Measurements from ENCODE around the gene FAM78A.
A peak's percentile ranks its signal among the peaks of the same experiment; 100 is the strongest.
"Not testable (repeated sequence)": the region's sequence is repeated elsewhere in the genome, so short reads cannot be mapped to it uniquely, and the experiment has no call there.

The FAM78A gene

DNA sequence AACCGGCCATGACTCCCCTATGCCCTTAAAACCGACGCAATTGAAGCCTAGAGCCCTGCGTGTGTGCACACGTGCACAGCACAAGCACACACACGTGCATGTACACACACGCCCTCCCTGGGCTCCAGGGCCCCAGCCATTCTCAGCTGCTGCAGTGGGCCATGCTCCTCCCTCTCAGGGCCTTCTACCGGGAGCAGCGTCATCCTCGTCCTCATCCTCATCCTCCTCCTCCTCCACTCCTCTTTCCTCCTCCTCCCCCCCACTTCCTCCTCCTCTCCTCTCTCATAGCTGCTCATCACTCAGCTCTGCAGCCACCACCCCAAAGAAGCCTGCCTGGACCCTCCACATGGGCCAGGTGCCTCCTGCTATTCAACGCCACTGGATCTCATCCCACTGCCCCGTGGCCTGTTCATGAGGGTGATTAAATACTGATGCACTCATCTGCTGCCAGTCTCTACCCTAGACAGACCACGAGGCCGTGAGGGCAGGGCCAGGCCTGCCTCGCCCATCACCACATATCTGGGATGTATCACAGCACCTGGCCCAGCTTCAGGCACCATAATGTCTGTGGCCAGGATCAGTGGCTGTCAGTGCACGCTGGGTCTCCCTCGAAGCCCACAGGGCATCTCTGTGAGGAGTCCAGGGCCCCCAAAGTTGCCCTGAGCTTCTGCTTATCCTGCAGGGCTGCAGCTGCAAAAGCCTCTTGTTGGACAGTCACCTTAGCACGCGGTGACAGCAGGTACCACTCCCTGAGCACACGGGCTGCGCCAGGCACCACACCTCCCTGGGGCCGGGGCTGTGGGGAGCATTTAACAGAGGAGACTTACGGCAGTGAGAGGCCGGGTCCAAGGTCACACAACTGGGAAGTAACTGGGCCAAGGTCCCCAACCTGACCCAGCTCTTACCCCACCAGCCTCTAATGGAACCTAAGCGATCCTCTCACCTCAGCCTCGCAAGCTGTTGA, 9.8 kb downstream of the FAM78A start:
- Mint-ChIP-seq H3K9me3 (no peaks in the 10 kb centered on the region), H3K4me3 (peak overlapping the region; percentile 98), H3K27ac (peak overlapping the region; percentile 97), H3K36me3 (peaks cover 84% of the 10 kb centered on the region), H3K4me1 (peaks cover 78% of the 10 kb centered on the region)
- DNase-seq (ENCODE audit: low spot score in 2 of 2), result no peak
- peak; percentile 41 for ATAC-seq

DNA sequence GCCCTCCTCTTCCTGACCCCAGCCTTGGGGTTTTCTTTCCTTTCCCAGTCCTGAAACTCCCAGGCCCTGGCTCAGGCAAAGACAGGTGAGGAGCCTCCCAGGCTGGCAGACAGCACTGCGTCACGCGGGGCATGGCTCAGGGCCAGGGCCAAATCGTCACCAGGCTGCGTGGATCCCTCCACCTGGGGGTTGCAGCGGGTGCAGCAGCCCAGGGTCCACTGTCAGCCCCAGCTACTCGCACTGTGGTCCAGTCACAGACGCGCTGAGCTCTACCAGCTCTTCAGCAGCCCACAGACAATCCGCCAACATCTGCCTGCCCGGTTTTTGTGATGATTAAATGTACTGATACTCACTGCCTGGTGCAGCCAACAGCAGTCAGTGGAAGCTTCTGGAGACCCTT, 12.1 kb downstream of the FAM78A start:
- Mint-ChIP-seq H3K9me3 (no peaks in the 10 kb centered on the region), H3K4me3 (peak overlapping the region; percentile 98), H3K4me1 (peaks cover 71% of the 10 kb centered on the region), H3K27ac (peak overlapping the region; percentile 97), H3K36me3 (peaks cover 87% of the 10 kb centered on the region)
- no peak for DNase-seq (ENCODE audit: low spot score in 2 of 2)
- ATAC-seq, result peak; percentile 43

DNA sequence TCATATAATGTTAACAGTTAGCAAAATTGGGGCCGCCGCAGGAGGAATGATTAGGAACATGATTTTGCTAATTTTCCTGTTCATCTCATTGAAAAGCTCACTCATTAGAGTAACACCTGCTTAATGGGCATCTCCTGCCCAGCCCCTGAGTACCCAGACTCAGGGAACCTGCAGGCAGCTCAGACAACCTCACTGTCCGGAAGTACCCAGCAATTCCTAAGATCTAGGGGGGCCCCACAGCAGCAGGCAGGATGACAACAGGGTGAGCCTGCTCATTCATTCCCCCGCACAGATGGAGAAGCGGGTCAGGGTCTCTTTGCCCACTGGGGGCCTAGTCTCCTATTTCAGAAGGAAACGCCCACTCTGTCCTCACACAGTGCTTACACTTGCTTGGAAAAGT, 12.6 kb downstream of the FAM78A start:
- DNase-seq (ENCODE audit: low spot score in 2 of 2) (no peak), ATAC-seq (no peak)
- H3K9me3 Mint-ChIP-seq, result no peaks in the 10 kb centered on the region
- peaks cover 87% of the 10 kb centered on the region for H3K36me3 Mint-ChIP-seq
- H3K4me3 Mint-ChIP-seq, result peak overlapping the region; percentile 98
- peak overlapping the region; percentile 97 for H3K27ac Mint-ChIP-seq
- peaks cover 68% of the 10 kb centered on the region for H3K4me1 Mint-ChIP-seq

DNA sequence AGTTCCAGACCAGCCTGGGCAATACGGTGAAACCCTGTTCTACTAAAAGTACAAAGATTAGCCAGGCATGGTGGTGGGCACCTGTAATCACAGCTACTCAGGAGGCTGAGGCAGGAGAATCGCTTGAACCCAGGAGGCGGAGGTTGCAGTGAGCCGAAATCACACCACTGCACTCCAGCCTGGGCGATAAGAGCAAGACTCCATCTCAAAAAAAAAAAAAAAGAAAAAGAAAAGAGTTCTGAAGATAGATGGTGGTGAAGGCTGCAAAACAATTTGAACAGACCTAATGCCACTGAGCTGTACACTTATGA, 13.3 kb downstream of the FAM78A start:
- DNase-seq (ENCODE audit: low spot score in 2 of 2); H3K4me3 Mint-ChIP-seq; H3K9me3 Mint-ChIP-seq; ATAC-seq: not testable (repeated sequence)
- H3K4me1 Mint-ChIP-seq, result peaks cover 64% of the 10 kb centered on the region
- peak overlapping the region; percentile 97 for H3K27ac Mint-ChIP-seq
- peaks cover 91% of the 10 kb centered on the region for H3K36me3 Mint-ChIP-seq

DNA sequence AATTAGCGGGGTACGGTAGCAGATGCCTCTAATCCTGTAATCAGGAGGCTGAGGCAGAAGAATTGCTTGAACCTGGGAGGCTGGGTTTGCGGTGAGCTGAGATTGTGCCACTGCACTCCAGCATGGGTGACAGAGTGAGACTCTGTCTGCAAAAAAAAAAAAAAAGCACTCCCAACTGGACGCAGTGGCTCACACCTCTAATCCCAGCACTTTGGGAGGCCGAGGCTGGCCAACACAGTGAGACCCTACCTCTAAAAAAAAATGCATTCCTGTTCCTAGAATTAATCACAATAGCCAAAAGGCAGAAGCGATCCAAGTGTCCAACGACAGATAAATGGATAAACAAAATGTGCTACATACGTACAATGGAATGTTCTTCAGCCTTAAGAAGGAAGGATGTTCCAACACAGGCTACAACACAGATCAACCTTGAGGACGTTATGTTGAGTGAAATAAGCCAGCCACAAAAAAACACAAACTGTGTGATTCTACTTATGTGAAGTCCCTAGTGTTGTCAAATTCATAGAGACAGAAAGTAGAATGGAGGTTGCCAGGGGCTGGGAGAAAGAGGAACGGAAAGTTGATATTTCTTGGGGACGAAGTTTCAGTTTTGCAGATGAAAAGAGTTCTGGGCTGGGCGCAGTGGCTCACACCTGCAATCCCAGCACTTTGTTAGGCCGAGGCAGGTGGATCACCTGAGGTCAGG, 13.8 kb downstream of the FAM78A start:
- DNase-seq (ENCODE audit: low spot score in 2 of 2), result no peak
- Mint-ChIP-seq H3K36me3 (peaks cover 96% of the 10 kb centered on the region), H3K27ac (peak overlapping the region; percentile 97), H3K4me3 (no peak overlapping the region), H3K9me3 (no peaks in the 10 kb centered on the region), H3K4me1 (peaks cover 68% of the 10 kb centered on the region)
- no peak for ATAC-seq

DNA sequence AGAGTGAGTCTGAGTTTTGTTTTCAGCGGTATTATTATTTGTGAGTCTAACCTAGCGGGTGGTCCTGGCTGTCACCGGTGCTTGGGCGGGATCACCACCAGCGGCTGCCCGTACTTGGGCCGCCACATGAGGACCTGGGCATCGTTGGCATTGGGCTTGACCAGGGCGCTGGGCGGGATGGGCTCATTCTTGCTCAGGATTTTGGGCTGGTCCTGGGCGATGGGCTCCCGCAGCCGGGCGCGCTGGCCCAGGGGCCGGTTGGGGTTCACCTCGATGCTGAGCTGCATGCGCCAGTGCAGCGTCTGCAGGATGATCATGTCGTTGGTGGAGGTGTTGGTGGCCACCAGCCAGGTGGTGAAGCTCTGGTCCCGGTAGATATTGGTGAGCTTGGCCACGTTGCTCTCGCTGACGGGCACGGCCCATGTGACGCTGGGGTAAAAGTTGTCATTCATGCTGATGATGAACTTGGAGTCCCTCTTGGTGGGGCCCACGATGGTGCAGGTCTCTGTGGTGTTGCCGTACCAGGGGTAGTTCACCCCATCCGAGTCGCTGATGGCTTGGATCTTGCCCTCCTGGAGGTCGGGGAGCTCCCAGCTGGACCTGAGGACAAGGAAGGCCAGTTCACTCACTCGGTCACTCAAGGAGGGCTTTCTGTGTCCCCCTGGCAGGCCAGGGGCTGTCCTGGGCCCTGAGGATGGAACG, 15.4 kb downstream of the FAM78A start:
- DNase-seq (ENCODE audit: low spot score in 2 of 2) (no peak), ATAC-seq (no peak)
- H3K36me3 Mint-ChIP-seq, result peaks cover 92% of the 10 kb centered on the region
- peak overlapping the region; percentile 97 for H3K27ac Mint-ChIP-seq
- H3K9me3 Mint-ChIP-seq, result no peaks in the 10 kb centered on the region
- H3K4me1 Mint-ChIP-seq, result peaks cover 67% of the 10 kb centered on the region
- no peak overlapping the region for H3K4me3 Mint-ChIP-seq

DNA sequence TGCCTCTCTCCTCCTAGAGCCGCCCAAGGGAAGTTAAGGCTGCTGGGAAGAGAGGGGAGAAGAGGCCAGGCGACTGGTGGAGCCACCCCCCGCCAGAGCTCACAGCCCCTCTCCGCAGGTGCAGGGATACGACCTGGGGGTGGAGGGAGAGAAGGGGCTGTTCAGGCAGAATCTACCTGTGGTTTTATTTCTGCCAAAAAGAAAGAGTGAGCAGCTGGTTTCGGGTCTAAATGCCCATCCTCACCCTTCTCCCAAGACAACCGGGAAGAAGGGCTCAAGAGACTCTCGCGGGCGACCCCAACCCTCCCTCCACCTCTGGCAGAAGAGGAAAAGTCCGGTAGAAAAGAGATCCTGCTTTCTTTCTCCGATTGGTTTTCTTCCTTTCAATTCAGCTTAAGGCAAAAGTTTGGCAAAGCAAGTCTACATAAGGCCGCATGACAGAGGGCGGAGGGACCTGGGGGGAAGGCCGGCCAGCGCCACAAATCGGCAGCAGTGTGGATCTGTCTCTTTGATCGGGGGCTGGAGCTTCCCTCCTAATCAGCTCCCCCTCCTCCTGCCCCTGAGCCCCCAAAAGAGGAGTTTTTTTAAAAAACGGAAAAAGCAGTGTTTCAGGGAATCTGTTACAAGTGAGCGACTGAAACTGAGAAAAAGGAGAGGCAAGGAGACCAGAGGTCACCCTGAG, 16.3 kb downstream of the FAM78A start:
- no peak for ATAC-seq
- Mint-ChIP-seq H3K27ac (peak overlapping the region; percentile 97), H3K9me3 (no peaks in the 10 kb centered on the region), H3K36me3 (peaks cover 91% of the 10 kb centered on the region), H3K4me1 (peaks cover 65% of the 10 kb centered on the region), H3K4me3 (no peak overlapping the region)
- no peak for DNase-seq (ENCODE audit: low spot score in 2 of 2)

DNA sequence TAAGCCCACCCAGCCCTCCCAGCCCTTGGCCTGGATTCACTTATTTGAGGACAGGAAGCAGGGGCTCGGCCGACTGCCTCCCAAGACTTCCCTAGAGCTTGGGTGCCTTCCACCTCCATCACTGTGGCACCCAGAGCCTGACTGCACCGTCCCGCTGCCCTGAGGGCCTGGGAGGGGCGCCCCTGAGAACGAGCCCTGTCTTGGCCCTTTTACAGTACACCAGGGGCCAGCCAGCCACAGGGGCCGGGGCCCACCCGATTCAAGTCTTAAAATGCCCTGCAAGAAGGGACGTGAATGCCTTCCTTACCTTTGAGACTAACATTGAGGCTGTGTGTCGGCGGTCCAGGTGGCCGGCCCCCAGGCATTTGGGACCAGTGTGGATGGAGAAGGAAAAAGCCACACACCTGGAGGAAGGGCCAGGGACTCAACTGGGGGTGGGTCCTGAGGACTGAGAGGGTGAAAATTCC, 16.8 kb downstream of the FAM78A start:
- ATAC-seq (no peak), DNase-seq (ENCODE audit: low spot score in 2 of 2) (no peak)
- Mint-ChIP-seq H3K9me3 (no peaks in the 10 kb centered on the region), H3K4me1 (peaks cover 65% of the 10 kb centered on the region), H3K4me3 (no peak overlapping the region), H3K36me3 (peaks cover 85% of the 10 kb centered on the region), H3K27ac (peak overlapping the region; percentile 97)

DNA sequence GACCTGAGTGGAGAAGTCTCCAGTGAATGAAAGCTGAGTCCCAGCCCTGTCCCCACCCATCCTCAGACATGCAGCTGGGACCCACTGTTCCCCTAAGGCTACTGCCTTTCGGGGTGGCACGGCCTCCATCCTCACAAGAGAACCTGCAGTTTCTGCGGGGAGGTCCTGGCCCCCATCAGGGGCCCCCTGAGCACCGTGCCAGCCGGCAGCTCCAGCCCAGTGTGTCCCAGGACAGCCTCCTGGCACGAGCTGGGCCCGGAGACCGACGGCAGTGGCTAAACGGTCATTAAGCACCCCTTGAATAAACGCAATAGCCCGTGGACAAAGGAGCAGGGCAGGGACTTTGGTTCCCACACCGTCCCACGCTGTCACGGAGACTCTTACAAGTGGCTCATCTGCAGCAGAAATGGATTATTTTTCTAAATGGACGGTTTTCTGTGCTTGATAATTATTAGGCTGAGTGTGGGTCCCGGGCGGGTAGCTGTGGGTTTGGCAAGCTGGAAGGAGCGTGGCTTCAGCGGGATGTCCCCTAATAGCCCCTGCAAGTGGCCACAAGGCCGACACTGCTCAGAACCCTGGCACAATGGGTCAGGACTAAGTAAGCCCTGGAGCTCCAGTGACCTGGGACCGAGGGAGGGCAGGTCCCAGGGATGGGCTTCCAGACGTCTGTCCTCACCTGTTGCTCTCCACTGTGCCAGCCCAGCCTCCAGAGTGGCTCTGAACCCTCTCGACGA, 17.4 kb downstream of the FAM78A start:
- Mint-ChIP-seq H3K4me3 (no peak overlapping the region), H3K9me3 (no peaks in the 10 kb centered on the region), H3K36me3 (peaks cover 79% of the 10 kb centered on the region), H3K4me1 (peaks cover 65% of the 10 kb centered on the region), H3K27ac (peak overlapping the region; percentile 97)
- ATAC-seq (no peak), DNase-seq (ENCODE audit: low spot score in 2 of 2) (no peak)

DNA sequence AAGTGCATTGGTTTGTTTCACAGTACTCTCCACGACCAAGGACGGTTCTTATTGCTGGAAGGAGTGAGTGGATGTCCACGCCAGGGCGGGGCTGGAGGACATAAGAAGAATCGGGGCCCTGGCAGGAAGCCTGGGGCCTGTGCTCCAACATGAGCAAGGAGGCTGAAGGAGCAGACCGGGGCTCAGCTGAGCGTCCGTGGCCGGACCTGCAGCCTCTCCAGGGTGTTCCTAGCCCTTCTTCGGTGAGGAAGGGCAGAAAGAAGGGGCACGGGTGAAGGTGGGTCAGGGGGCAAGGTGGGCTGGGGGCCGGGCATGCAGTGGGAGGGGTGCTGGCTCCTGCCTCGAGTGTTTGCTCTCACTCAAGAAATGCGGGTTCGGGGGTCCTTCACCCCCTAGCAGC, 18.1 kb downstream of the FAM78A start:
- peaks cover 67% of the 10 kb centered on the region for H3K4me1 Mint-ChIP-seq
- H3K27ac Mint-ChIP-seq, result peak overlapping the region; percentile 93
- DNase-seq (ENCODE audit: low spot score in 2 of 2) (no peak), ATAC-seq (no peak)
- H3K9me3 Mint-ChIP-seq, result no peaks in the 10 kb centered on the region
- H3K36me3 Mint-ChIP-seq, result peaks cover 77% of the 10 kb centered on the region
- H3K4me3 Mint-ChIP-seq, result no peak overlapping the region

DNA sequence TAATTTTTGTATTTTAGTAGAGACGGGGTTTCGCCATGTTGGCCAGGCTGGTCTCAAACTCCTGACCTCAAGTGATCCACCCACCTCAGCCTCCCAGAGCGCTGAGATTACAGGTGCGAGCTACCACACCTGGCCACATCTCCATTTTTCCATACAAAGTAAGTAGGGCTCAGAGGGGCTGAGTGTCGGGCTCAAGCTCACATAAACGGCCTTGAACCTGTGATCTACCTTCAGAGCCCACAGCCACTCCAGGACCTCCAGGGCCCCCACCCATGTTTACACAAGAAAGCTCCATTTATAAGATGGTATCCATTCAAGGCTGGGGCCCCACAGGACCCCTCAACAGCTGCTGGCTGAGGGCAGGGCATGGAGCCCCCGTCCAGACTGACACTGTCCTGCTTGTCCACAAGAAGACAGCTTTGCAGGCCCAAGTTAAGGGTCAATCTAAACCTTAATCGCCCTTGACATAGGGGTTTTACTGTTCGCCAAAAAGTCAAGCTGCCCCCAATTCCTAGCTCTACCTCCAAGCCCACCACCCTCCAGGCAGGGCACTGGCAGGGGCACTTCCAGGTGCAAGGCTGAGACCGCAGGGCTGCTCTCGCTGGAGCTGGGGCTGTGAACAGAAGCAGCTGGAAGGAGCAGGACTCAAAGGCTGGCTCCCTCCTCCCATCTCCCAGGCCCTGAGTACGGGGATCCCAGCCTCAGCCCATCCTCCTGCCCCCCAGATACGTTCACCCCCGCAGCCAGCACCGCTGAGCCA, 18.9 kb downstream of the FAM78A start:
- Mint-ChIP-seq H3K9me3 (no peaks in the 10 kb centered on the region), H3K4me3 (peak overlapping the region; percentile 80), H3K27ac (peak overlapping the region; percentile 93), H3K4me1 (peaks cover 69% of the 10 kb centered on the region), H3K36me3 (peaks cover 77% of the 10 kb centered on the region)
- DNase-seq (ENCODE audit: low spot score in 2 of 2) (no peak), ATAC-seq (no peak)

DNA sequence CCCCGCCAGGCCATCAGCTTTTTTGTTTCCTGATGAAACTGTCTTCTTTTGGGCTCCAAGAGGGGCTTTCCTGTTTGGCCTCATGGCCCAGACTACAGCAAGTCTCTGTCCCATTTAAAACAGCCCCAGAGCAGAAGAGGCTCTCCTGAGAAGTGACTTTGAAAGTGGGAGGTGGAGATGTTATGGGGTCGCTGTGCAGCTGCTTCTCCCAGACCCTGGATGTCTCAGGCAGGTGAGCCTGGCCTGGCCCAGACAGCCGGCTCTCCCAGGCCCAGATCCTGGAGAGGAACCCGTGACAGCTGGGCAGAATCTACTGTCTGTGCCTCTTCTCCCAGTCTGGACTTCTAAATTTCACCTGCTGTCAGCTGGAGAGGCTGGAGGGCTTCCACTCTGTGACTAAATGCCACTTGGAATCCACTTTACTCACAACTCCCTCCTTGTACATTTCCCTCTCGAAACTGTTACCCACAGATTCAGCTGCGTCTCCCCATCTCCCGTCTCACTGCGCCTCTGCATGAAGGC, 20.6 kb downstream of the FAM78A start:
- no peak for DNase-seq (ENCODE audit: low spot score in 2 of 2)
- Mint-ChIP-seq H3K36me3 (peaks cover 62% of the 10 kb centered on the region), H3K9me3 (no peaks in the 10 kb centered on the region), H3K27ac (peak overlapping the region; percentile 93), H3K4me3 (peak overlapping the region; percentile 80), H3K4me1 (peaks cover 66% of the 10 kb centered on the region)
- no peak for ATAC-seq

DNA sequence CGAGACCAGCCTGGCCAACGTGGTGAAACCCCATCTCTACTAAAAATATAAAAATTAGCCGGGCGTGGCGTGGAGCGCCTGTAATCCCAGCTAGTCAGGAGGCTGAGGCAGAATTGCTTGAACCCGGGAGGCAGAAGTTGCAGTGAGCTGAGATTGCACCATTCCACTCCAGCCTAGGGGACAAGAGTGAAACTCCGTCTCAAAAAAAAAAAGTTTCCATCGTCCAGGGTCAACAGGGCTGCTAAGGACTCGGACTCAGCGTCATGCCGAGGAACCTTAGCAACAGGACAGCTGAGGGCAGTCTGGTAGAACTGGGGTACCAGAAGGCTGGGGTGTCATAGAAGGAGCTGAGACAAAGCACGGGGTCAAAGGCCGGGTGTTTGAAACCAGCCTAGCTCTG, 21.7 kb downstream of the FAM78A start:
- Mint-ChIP-seq H3K9me3 (no peaks in the 10 kb centered on the region), H3K4me1 (peaks cover 56% of the 10 kb centered on the region), H3K27ac (no peak overlapping the region), H3K36me3 (peaks cover 51% of the 10 kb centered on the region), H3K4me3 (peak overlapping the region; percentile 80)
- DNase-seq (ENCODE audit: low spot score in 2 of 2), result no peak
- ATAC-seq, result no peak
